ENCODE measurements around the gene TTC13. TPM values are rescaled to one million over a fixed set of nuclear protein-coding genes. Genes with fewer than 3 reads are reported as not detected.

The TTC13 gene
- total and polyA plus RNA-seq, 4 donors: 6.0 to 22.6 (median 14.7) TPM

GRCh38 chr1:230950404-230950803, 28.3 kb downstream of the TTC13 start:
- intact Hi-C loops (cut with DNase I): no loop called here
- Histone ChIP-seq H3K27me3 (ENCODE audit: control insufficient read depth in 1 of 2, insufficient read depth in 2 of 2, low read length in 1 of 2) (no peaks in the 10 kb centered on the region), H3K4me1 (ENCODE audit: control insufficient read depth in 1 of 2, insufficient read depth in 2 of 2, low read length in 2 of 2) (no peaks in the 10 kb centered on the region), H3K27ac (ENCODE audit: low read depth in 1 of 2, low read length in 2 of 2) (no peak overlapping the region), H3K36me3 (ENCODE audit: control insufficient read depth in 1 of 2, insufficient read depth in 2 of 2, low read length in 1 of 2) (peaks cover 2 to 6% of the 10 kb centered on the region in 2 donors), H3K9me3 (ENCODE audit: control insufficient read depth, low read length) (no peaks in the 10 kb centered on the region), H3K4me3 (ENCODE audit: low read length in 2 of 2) (no peak overlapping the region)
- DNase-seq (no peak), ATAC-seq (ENCODE audit: low FRiP score) (no peak)
- 70 to 71% methylated on average over 3 of the region's 3 CpGs for WGBS, 2 donors

GRCh38 chr1:230948903-230949302, 29.8 kb downstream of the TTC13 start:
- Histone ChIP-seq H3K27ac (ENCODE audit: low read depth in 1 of 2, low read length in 2 of 2) (no peak overlapping the region), H3K9me3 (ENCODE audit: control insufficient read depth, low read length) (no peaks in the 10 kb centered on the region), H3K36me3 (ENCODE audit: control insufficient read depth in 1 of 2, insufficient read depth in 2 of 2, low read length in 1 of 2) (peaks cover 4 to 6% of the 10 kb centered on the region in 2 donors), H3K4me3 (ENCODE audit: low read length in 2 of 2) (no peak overlapping the region), H3K4me1 (ENCODE audit: control insufficient read depth in 1 of 2, insufficient read depth in 2 of 2, low read length in 2 of 2) (no peaks in the 10 kb centered on the region), H3K27me3 (ENCODE audit: control insufficient read depth in 1 of 2, insufficient read depth in 2 of 2, low read length in 1 of 2) (no peaks in the 10 kb centered on the region)
- 84 to 88% methylated on average over 3 of the region's 3 CpGs for WGBS, 2 donors
- no peak for ATAC-seq (ENCODE audit: low FRiP score)
- DNase-seq: no peak
- intact Hi-C loops (cut with DNase I): no loop called here

DNA sequence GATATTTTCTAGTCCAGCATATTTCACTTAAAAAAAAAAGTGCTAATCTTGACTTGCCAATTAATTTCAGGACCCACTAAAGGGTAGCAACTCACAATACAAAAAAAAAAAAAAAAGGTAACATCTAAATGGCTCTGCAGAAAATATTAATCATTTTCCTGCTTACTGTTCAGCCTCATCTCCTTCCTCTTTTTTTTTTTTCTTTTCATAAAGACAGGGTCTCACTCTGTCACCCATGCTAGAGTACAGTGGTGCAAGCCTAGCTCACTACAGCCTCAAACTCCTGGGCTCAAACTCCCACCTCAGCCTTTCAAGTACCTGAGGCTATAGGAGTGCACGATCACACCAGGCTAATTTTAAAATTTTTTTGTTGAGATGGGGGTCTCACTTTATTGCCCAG, 30.4 kb downstream of the TTC13 start:
- Histone ChIP-seq H3K27me3 (ENCODE audit: control insufficient read depth in 1 of 2, insufficient read depth in 2 of 2, low read length in 1 of 2) (no peaks in the 10 kb centered on the region), H3K36me3 (ENCODE audit: control insufficient read depth in 1 of 2, insufficient read depth in 2 of 2, low read length in 1 of 2) (peaks cover 2 to 6% of the 10 kb centered on the region in 2 donors), H3K27ac (ENCODE audit: low read depth in 1 of 2, low read length in 2 of 2) (no peak overlapping the region), H3K9me3 (ENCODE audit: control insufficient read depth, low read length) (no peaks in the 10 kb centered on the region), H3K4me3 (ENCODE audit: low read length in 2 of 2) (no peak overlapping the region), H3K4me1 (ENCODE audit: control insufficient read depth in 1 of 2, insufficient read depth in 2 of 2, low read length in 2 of 2) (no peaks in the 10 kb centered on the region)
- ATAC-seq (ENCODE audit: low FRiP score) (no peak), DNase-seq (no peak)
- intact Hi-C loops (cut with DNase I): no loop called here
- WGBS, 2 donors: 92 to 100% methylated on average over 1 of the region's 1 CpG

GRCh38 chr1:230943048-230943593, 35.5 kb downstream of the TTC13 start:
- Histone ChIP-seq H3K27ac (ENCODE audit: low read depth in 1 of 2, low read length in 2 of 2) (no peak overlapping the region), H3K4me1 (ENCODE audit: control insufficient read depth in 1 of 2, insufficient read depth in 2 of 2, low read length in 2 of 2) (peaks cover 3 to 5% of the 10 kb centered on the region in 2 donors), H3K27me3 (ENCODE audit: control insufficient read depth in 1 of 2, insufficient read depth in 2 of 2, low read length in 1 of 2) (no peaks in the 10 kb centered on the region), H3K36me3 (ENCODE audit: control insufficient read depth in 1 of 2, insufficient read depth in 2 of 2, low read length in 1 of 2) (peaks cover 2 to 6% of the 10 kb centered on the region in 2 donors), H3K4me3 (ENCODE audit: low read length in 2 of 2) (no peak overlapping the region), H3K9me3 (ENCODE audit: control insufficient read depth, low read length) (no peaks in the 10 kb centered on the region)
- WGBS, 2 donors: 99% methylated on average over 2 of the region's 2 CpGs
- intact Hi-C loops (cut with DNase I): no loop called here
- ATAC-seq (ENCODE audit: low FRiP score): no peak
- no peak for DNase-seq

- H3K4me1 ChIP-seq (ENCODE audit: control insufficient read depth in 1 of 2, insufficient read depth in 2 of 2, low read length in 2 of 2): peaks cover 3 to 5% of the 10 kb centered on the region in 2 donors
- peak overlapping the region in 1 of 2 donors; percentile 94 for H3K27ac ChIP-seq (ENCODE audit: low read depth in 1 of 2, low read length in 2 of 2)
- H3K4me3 ChIP-seq (ENCODE audit: low read length in 2 of 2): no peak overlapping the region
- peak; percentile 54 for ATAC-seq (ENCODE audit: low FRiP score)
- no peaks in the 10 kb centered on the region for H3K27me3 ChIP-seq (ENCODE audit: control insufficient read depth in 1 of 2, insufficient read depth in 2 of 2, low read length in 1 of 2)
- intact Hi-C loops (cut with DNase I): no loop called here
- 87 to 94% methylated on average over 1 of the region's 1 CpG for WGBS, 2 donors
- no peaks in the 10 kb centered on the region for H3K9me3 ChIP-seq (ENCODE audit: control insufficient read depth, low read length)
- H3K36me3 ChIP-seq (ENCODE audit: control insufficient read depth in 1 of 2, insufficient read depth in 2 of 2, low read length in 1 of 2): peaks cover 2 to 4% of the 10 kb centered on the region in 2 donors
- DNase-seq: no peak
Measured at GRCh38 chr1:230940848-230941247, 37.8 kb downstream of the TTC13 start.

DNA sequence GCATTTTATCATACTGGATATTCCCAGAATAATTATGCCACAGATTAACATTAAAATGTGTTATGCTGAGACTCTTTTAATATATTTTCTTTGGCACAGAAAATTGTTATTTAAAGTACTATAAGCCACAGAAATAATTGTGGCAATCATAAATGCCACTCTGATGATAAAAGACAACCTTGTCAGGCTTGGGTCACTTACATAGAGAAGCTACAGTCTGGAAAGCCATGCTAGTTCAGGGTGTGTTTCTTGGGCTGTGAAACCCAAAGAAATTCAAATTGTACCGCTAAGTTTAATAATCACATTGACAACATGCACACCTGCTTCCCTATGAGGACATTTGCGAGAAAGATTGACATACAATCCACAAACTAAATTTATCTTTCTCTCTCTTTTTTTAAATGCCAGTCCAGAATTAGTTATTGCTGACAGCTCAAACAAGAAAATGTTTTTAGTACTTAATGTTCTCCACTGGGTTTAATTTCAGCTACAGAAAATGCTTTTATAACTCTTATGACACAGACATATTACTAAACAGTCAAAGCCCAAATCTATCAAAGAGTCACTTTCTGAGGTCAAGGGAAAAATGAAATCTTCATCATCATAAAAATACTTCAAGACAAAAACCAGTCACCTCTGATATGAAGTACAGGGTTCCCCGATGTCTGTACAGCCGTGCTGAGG, 38.7 kb downstream of the TTC13 start:
- Histone ChIP-seq H3K4me1 (ENCODE audit: control insufficient read depth in 1 of 2, insufficient read depth in 2 of 2, low read length in 2 of 2) (peaks cover 3 to 5% of the 10 kb centered on the region in 2 donors), H3K4me3 (ENCODE audit: low read length in 2 of 2) (no peak overlapping the region), H3K27me3 (ENCODE audit: control insufficient read depth in 1 of 2, insufficient read depth in 2 of 2, low read length in 1 of 2) (no peaks in the 10 kb centered on the region), H3K9me3 (ENCODE audit: control insufficient read depth, low read length) (no peaks in the 10 kb centered on the region), H3K27ac (ENCODE audit: low read depth in 1 of 2, low read length in 2 of 2) (peak overlapping the region; percentile 92 to 94), H3K36me3 (ENCODE audit: control insufficient read depth in 1 of 2, insufficient read depth in 2 of 2, low read length in 1 of 2) (no peaks in the 10 kb centered on the region)
- intact Hi-C loops (cut with DNase I): no loop called here
- 7 to 8% methylated on average over 4 of the region's 4 CpGs for WGBS, 2 donors
- ATAC-seq (ENCODE audit: low FRiP score) (peak; percentile 11), DNase-seq (no peak)

- Histone ChIP-seq H3K4me1 (ENCODE audit: control insufficient read depth in 1 of 2, insufficient read depth in 2 of 2, low read length in 2 of 2) (peaks cover 3 to 5% of the 10 kb centered on the region in 2 donors), H3K27me3 (ENCODE audit: control insufficient read depth in 1 of 2, insufficient read depth in 2 of 2, low read length in 1 of 2) (no peaks in the 10 kb centered on the region), H3K4me3 (ENCODE audit: low read length in 2 of 2) (no peak overlapping the region), H3K9me3 (ENCODE audit: control insufficient read depth, low read length) (no peaks in the 10 kb centered on the region), H3K36me3 (ENCODE audit: control insufficient read depth in 1 of 2, insufficient read depth in 2 of 2, low read length in 1 of 2) (no peaks in the 10 kb centered on the region), H3K27ac (ENCODE audit: low read depth in 1 of 2, low read length in 2 of 2) (peak overlapping the region in 1 of 2 donors; percentile 56)
- ATAC-seq (ENCODE audit: low FRiP score) (no peak), DNase-seq (no peak)
- WGBS, 2 donors: 77 to 82% methylated on average over 2 of the region's 2 CpGs
- intact Hi-C loops (cut with DNase I): no loop called here
Measured at GRCh38 chr1:230938924-230939368, 39.7 kb downstream of the TTC13 start.

- H3K9me3 ChIP-seq (ENCODE audit: control insufficient read depth, low read length): no peaks in the 10 kb centered on the region
- no peaks in the 10 kb centered on the region for H3K27me3 ChIP-seq (ENCODE audit: control insufficient read depth in 1 of 2, insufficient read depth in 2 of 2, low read length in 1 of 2)
- ATAC-seq (ENCODE audit: low FRiP score): no peak
- 93 to 96% methylated on average over 2 of the region's 2 CpGs for WGBS, 2 donors
- no peak for DNase-seq
- no peak overlapping the region for H3K4me3 ChIP-seq (ENCODE audit: low read length in 2 of 2)
- intact Hi-C loops (cut with DNase I): no loop called here
- H3K27ac ChIP-seq (ENCODE audit: low read depth in 1 of 2, low read length in 2 of 2): no peak overlapping the region
- H3K4me1 ChIP-seq (ENCODE audit: control insufficient read depth in 1 of 2, insufficient read depth in 2 of 2, low read length in 2 of 2): peaks cover 3 to 5% of the 10 kb centered on the region in 2 donors
- H3K36me3 ChIP-seq (ENCODE audit: control insufficient read depth in 1 of 2, insufficient read depth in 2 of 2, low read length in 1 of 2): no peaks in the 10 kb centered on the region
Measured at GRCh38 chr1:230937371-230937770, 41.3 kb downstream of the TTC13 start.

DNA sequence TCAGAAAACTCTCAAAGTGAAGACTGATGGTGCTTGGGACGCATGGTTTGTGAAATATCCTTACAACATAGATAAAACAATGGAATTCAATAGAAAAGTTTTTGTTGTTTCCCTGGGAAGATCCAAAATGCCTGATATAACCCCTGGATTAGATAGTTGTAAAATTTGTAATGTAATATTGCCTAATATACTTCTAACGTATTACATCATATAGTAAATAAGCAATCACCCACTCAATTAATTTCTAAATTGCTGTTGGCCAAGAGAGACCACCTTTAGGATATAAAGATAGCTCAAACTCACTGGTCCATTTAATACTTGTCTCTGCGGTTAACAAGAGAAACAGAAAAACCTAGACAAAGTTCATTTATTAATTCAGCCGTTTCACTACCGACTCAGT, 42.2 kb downstream of the TTC13 start:
- no peak overlapping the region for H3K4me3 ChIP-seq (ENCODE audit: low read length in 2 of 2)
- H3K27me3 ChIP-seq (ENCODE audit: control insufficient read depth in 1 of 2, insufficient read depth in 2 of 2, low read length in 1 of 2): no peaks in the 10 kb centered on the region
- H3K4me1 ChIP-seq (ENCODE audit: control insufficient read depth in 1 of 2, insufficient read depth in 2 of 2, low read length in 2 of 2): peaks cover 3 to 5% of the 10 kb centered on the region in 2 donors
- intact Hi-C loops (cut with DNase I): no loop called here
- H3K27ac ChIP-seq (ENCODE audit: low read depth in 1 of 2, low read length in 2 of 2): no peak overlapping the region
- WGBS, 2 donors: 85 to 89% methylated on average over 5 of the region's 5 CpGs
- no peaks in the 10 kb centered on the region for H3K36me3 ChIP-seq (ENCODE audit: control insufficient read depth in 1 of 2, insufficient read depth in 2 of 2, low read length in 1 of 2)
- no peaks in the 10 kb centered on the region for H3K9me3 ChIP-seq (ENCODE audit: control insufficient read depth, low read length)
- ATAC-seq (ENCODE audit: low FRiP score): no peak
- DNase-seq: no peak
